Nephron progenitor cell (in vitro differentiated cells): ENCODE results near the gene ZNF670.

Experiments
- DNase-seq: peaks from one replicate; pipeline ENCODE4 v3.0.0; 2021
- H3K27ac Mint-ChIP-seq: 2 replicates; pipeline ENCODE4 v1.8.0; 2021; ENCODE audit warnings: mild to moderate bottlenecking, moderate library complexity, mixed read lengths
- H3K27me3 Mint-ChIP-seq: 2 replicates; pipeline ENCODE4 v1.8.0; 2021; ENCODE audit warnings: mild to moderate bottlenecking, low read depth, mixed read lengths; ENCODE audit not compliant: poor library complexity
- H3K36me3 Mint-ChIP-seq: 2 replicates; pipeline ENCODE4 v1.8.0; 2021; ENCODE audit warnings: low read depth, mixed read lengths
- H3K4me1 Mint-ChIP-seq: 2 replicates; pipeline ENCODE4 v1.8.0; 2021; ENCODE audit warnings: mixed read lengths
- H3K4me3 Mint-ChIP-seq: 2 replicates; pipeline ENCODE4 v1.8.0; 2021; ENCODE audit warnings: mild to moderate bottlenecking, moderate library complexity, mixed read lengths
- H3K9me3 Mint-ChIP-seq: 2 replicates; pipeline ENCODE4 v1.8.0; 2021; ENCODE audit warnings: mild to moderate bottlenecking, moderate library complexity, mixed read lengths
- CTCF ChIP-seq: fragments of 200-600 bp; sonication (generic); IDR thresholded peaks from 2 replicates; pipeline ENCODE4 v1.5.0; 2021; ENCODE audit warnings: antibody characterized with exemption

ZNF670 gene

GRCh38 chr1:247113094-247113497 is 34.5 kb upstream of the ZNF670 start:
- Mint-ChIP-seq H3K9me3 (peaks cover 32% of the 10 kb centered on the region), H3K4me3 (peak overlapping the region; percentile 70), H3K4me1 (peaks cover 20% of the 10 kb centered on the region), H3K27ac (no peak overlapping the region), H3K27me3 (peaks cover 14% of the 10 kb centered on the region), H3K36me3 (peaks cover 26% of the 10 kb centered on the region)
- DNase-seq = no peak
- no peak for TF ChIP-seq CTCF

DNA sequence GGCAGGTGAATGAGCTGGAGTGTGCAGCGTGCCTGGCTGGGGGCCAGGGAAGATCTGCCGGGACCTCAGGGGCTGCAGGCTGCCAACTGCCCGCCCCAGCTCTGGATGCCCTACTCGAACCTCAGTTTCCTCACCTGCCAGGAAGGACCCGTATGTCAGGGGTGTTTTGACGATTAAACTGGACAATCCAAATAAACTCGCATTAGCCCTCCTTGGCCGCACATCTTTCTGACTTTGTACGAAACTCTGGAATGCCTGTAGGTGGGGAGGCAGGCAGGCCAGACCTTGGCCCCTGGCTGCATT is 33.8 kb upstream of the ZNF670 start:
- H3K9me3 Mint-ChIP-seq = peaks cover 39% of the 10 kb centered on the region
- peaks cover 20% of the 10 kb centered on the region for H3K4me1 Mint-ChIP-seq
- DNase-seq = no peak
- peaks cover 14% of the 10 kb centered on the region for H3K27me3 Mint-ChIP-seq
- peaks cover 32% of the 10 kb centered on the region for H3K36me3 Mint-ChIP-seq
- TF ChIP-seq CTCF = no peak
- H3K27ac Mint-ChIP-seq = no peak overlapping the region
- peak overlapping the region; percentile 70 for H3K4me3 Mint-ChIP-seq

- DNase-seq = peak; percentile 76
- H3K4me3 Mint-ChIP-seq = peak overlapping the region; percentile 83
- no peak for TF ChIP-seq CTCF
Observed at GRCh38 chr1:247111700-247112478, 33.3 kb upstream of the ZNF670 start.

GRCh38 chr1:247111259-247111699 is 32.7 kb upstream of the ZNF670 start:
- H3K4me3 Mint-ChIP-seq = peak overlapping the region; percentile 87
- H3K36me3 Mint-ChIP-seq = peaks cover 39% of the 10 kb centered on the region
- DNase-seq = no peak
- TF ChIP-seq CTCF = no peak
- peaks cover 20% of the 10 kb centered on the region for H3K4me1 Mint-ChIP-seq
- peaks cover 14% of the 10 kb centered on the region for H3K27me3 Mint-ChIP-seq
- peaks cover 47% of the 10 kb centered on the region for H3K9me3 Mint-ChIP-seq
- H3K27ac Mint-ChIP-seq = no peak overlapping the region

More at GRCh38 chr1:247111700-247112478, 33.3 kb upstream of the ZNF670 start:
- peaks cover 37% of the 10 kb centered on the region for H3K36me3 Mint-ChIP-seq
- H3K9me3 Mint-ChIP-seq = peaks cover 44% of the 10 kb centered on the region
- peaks cover 14% of the 10 kb centered on the region for H3K27me3 Mint-ChIP-seq
- no peak overlapping the region for H3K27ac Mint-ChIP-seq
- H3K4me1 Mint-ChIP-seq = peaks cover 20% of the 10 kb centered on the region

DNA sequence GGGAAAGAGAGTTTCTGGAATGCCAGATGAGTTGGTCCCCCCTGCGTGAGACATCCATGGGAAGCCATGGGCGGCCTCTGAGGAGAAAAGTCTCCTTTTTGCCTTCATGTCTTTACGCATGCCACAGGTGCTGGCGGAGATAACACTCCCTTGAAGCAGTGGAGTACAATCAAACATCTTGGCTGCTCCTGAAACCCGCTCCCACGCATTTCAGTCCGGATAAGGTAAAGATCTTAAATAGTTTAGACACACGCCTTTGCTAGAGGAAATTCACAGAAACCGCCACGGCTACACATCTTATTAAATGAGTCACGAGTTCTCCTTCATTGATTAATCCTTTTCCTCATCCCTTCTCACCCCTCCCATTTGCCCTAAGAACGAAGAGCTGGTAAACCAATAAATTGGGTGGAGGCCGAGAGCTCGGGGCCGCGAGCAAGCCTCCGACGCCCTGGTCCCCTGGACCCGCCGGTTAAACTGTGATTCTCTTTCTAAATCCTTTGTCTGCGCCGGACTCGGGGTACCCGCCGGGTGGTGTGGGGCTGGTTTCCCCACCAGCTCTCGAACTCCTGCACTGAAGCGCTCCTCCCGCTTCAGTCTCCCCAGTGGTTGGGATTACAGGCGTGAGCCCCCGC is 32.1 kb upstream of the ZNF670 start:
- peaks cover 14% of the 10 kb centered on the region for H3K27me3 Mint-ChIP-seq
- no peak for DNase-seq
- TF ChIP-seq CTCF = no peak
- peaks cover 53% of the 10 kb centered on the region for H3K9me3 Mint-ChIP-seq
- H3K4me3 Mint-ChIP-seq = peak overlapping the region; percentile 87
- peaks cover 20% of the 10 kb centered on the region for H3K4me1 Mint-ChIP-seq
- H3K36me3 Mint-ChIP-seq = peaks cover 43% of the 10 kb centered on the region
- no peak overlapping the region for H3K27ac Mint-ChIP-seq
